Measurements from ENCODE around the gene PTPRG.
A peak's percentile ranks its signal among the peaks of the same experiment; 100 is the strongest.

PTPRG gene

DNA sequence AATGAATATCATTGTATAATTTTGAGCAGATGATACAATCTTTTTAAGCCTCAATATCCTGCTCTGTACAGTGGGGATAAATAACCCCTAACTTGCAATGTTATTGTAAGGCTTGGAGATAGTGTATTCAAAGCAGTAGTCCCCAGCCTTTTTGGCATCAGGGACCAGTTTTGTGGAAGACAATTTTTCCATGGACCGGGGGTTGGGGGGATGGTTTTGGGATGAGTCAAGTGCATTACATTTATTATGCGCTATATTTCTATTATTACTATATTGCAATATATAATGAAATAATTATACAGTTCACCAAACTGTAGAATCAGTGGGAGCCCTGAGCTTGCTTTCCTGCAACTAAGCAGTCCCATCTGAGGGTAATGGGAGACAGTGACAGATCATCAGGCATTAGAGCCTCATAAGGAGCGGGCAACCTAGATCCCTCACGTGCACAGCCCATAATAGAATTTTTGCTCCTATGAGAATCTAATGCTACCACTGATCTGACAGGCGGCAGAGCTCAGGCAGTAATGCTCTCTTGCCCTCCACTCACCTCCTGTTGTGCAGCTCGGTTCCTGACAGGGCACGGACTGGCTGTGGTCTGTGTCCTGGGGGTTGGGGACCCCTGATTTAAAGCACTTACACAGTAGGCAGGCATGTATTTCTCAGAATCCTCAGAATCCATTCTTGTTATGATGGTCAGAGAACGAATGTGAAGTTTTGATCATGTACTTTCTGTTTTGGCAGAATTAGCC, 102.2 kb downstream of the PTPRG start:
- no peak for DNase-seq

DNA sequence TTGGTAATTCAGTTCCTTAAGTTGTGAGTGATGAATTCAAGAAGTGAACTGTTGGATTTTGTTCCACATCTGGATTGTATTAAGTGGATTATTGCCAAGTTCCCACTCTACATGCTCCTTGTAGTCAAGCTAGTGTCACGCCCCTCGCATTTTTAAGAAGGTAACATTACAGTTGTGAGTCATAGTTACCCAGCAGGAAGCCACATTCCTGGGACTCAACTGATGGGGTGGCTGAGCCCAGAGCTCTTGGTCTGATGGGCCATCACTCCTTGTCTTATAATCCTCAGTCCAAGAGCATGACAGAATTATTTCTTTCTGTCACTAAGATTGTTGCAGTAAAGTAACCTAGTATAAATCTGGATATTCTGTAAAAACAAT, 102.7 kb downstream of the PTPRG start:
- DNase-seq = no peak

DNA sequence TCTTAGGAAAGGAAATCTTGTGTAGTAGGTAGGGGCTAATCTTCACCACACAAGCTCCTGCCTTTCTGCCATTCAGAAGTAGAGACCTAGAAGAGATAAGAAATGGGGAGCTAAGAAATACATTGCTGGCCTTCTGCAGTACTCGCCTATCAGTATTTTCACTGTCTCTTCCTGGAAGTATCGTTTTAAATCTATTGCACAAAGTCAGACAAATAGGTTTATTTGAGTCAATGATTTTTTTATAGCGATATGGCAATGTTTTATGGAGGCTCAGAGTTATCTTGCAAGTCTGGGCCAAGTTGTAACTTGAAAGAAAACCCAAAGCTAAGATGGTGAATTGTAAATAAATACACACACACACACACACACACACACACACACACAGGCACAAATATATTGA, 103.8 kb downstream of the PTPRG start:
- DNase-seq = no peak

DNA sequence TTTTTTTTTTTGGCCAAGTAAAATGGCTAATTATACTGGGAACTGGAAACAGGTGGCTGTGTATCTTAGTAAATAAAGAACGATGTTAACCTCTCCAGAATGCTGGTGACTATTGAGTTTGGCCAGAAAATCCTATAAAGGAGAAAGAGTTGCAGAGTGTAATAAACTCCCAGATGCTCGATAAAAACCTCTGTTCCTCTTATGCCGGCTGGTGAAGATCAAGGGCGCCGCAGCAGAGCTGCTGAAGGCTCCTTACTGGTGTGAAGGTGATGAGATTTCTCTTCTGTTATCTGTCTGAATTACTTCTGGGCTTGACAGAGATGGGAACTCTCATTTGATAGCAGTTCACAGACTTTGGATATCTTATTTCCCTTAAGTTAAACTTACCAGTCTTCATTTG, 104.6 kb downstream of the PTPRG start:
- no peak for DNase-seq

DNA sequence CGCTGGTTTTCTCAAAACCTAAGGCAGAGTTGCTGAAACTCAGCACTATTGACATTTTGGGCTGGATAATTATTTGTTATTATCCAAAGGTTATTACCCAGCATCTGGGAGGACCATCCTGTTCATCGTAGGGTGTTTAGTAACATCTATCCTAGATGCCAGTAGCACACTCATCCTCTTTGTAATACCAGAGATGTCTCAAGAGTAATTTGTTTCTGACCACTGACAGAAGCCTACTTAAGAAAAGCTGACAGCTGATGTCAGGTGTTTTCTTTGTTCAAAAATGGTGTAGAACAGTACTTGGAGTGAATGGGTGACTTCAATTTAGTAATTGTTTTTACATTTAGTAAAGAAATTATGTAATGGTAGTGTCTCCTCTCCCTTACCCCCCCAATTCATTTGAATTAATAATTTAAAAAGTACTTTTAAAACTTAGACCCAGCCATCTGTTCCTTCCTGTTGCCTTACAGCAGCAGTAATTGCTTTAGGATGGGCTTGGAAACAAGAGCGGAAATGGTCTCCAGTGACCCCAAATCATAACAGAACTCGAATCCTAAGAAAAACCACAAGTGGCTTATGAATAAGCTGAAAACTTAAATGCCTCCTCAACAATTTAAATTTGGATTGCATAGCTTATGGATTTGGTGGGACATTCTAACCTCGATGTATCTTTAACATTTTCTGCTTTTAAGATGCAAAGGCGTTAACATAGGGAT, 105.4 kb downstream of the PTPRG start:
- DNase-seq = peak; percentile 50

DNA sequence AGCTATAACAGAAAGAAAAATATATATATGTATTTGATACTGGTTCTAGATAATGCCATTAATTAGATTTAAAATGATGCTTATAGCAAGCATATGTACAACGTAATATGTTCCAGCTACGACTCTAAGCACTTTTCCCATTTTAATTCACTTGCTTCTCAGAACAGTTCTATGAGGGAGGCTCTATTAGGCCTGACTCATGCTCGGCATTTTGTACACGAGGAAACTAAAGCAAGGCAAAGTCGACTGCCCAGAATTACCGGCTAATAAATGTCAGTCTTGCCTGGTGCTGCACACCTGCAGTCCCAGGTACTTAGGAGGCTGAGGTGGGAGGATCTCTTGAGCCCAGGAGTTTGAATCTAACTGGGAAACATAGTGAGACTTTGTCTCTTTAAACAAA, 106.0 kb downstream of the PTPRG start:
- DNase-seq = no peak

DNA sequence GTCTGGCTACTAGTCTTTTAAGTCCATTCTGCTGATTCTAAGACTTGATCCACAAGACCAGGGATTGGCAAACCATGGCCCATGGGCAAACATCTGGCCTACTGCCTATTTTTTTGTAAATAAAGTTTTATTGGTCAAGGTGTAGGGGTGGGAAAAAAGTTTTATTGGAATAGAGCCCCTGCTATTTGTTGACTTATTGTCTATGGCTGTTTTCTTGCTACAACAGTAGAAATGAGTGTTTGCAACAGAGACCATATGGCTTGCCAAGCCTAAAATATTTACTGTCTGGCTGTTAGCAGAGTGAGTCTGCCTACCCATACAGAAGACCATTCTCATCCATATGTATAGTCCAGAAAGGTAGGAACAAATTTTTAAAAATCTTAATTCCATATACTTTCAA, 106.4 kb downstream of the PTPRG start:
- no peak for DNase-seq

DNA sequence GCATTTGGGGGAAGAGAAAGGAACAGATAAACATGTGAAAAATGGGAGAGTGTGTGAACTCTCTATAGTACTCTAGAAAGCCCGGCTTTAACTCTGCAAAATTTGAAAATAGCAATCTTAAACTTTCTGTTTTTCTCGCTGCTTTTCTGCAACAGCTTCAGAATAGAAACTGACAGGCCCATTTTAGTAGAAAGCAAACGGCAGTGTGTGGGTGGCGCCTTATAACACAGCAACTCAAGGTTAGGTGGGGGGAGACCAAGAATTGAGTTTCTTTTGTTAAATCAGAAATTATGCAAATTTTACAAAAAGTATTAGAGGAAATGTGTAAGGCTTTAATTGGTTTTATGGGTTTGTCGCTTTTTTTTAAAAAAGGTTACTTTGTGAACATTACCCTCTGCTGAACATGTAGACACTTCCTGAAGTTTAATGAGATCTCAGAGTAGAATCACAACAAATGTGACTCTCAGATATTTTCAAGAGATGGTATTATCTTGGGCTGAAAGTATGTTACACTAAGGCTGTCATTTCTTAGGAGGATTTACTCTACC, 107.0 kb downstream of the PTPRG start:
- no peak for DNase-seq

DNA sequence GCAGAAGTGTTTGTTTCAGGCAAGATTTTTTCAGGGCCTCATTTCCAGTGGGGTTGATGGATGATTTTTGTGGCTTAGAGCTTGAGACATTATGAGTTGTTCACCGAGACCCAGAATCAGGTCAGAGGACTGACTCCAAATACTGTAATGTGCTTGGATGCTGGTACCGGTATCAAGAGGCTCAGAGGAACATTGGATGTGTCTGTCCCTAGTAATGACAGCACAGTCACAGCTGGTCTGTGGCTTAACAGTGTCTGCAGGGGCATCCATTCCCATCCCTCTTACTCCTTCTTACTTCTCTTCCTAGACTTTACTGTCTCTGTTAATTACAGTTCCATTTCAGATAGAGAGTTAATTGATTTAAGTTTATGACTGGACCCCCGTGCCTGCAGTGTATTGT, 107.8 kb downstream of the PTPRG start:
- no peak for DNase-seq

DNA sequence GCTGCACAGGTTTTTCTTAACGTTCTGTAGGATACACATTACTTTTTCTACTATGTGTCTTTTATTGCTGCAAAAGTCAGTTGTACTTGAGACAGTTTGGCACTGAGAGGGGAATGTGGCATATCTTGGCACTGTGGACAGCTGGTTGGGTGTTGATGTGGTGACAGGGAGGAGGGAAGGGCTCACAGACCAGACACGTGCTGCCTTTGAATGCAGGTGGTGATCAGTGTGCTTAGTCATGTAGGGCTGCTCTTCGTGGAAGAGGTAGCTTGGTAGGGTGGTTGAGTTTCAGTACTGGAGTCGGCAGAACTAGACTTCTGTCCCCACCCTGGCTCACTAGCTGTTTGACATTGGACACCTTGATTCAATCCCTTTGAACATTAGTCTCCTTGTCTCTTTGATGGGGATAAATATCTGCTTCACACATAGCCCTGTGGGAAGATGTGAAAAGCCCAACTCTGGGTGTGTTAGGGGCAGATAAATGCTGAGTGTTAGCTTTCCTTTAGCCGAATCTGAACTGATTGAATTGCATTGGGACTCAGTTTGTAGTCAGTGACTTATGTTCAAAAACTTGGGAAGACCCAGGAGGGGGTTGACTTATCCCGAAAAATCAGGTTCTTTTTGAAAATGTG, 108.4 kb downstream of the PTPRG start:
- DNase-seq = no peak

DNA sequence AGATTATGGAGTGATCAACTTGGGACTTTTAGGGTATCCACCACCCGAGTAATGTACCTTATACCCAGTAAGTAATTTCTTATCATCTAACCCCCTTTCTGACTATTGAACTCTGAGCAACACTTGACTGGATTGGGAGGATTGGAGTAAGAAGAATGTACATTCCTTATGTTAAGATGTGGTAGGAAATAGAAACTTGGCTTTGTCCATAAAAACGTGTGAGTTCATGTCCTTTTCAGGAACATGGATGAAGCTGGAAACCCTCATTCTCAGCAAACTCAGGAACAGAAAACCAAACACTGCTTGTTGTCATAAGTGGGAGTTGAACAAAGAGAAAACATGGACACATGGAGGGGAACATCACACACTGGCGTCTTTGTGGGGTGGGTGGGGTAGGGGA, 112.3 kb downstream of the PTPRG start:
- DNase-seq = no peak

DNA sequence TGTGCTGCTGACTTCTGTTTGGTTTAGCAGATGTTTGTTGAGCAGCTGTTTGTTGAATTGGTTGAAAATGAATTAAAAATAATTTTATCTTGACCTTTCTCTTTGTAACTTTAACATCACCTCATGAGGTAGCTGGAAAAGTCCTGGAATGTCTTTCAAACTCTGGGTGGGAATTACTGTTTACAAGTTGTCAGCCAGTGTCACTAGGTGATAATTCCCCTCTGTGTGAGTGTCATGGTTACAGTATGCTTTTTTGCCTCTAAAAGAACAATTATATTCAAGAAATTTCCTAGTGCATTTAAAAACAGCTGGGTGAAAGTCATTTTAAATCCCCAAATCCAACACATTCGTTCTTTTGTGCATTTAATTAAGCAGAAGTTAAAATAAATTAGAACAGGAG, 113.2 kb downstream of the PTPRG start:
- DNase-seq = peak; percentile 4

DNA sequence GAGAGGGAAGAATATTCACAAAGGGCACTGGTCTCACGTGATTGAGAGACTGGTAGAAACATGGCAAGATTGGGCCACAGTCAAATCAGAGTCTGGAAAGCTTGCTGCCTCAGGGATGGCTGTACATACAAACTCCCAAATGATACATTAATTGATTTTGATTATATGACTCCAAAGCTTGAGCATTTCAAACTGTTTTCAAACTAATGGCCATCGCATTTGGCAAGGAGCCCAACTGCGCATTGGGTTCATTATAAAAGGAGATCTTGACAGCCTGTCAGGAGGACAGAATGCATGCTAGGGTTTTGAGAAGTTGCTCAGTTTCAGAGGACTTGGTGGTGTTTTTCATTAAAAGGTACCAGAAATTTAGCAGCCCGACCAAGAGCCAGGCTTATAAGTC, 117.7 kb downstream of the PTPRG start:
- DNase-seq = no peak

DNA sequence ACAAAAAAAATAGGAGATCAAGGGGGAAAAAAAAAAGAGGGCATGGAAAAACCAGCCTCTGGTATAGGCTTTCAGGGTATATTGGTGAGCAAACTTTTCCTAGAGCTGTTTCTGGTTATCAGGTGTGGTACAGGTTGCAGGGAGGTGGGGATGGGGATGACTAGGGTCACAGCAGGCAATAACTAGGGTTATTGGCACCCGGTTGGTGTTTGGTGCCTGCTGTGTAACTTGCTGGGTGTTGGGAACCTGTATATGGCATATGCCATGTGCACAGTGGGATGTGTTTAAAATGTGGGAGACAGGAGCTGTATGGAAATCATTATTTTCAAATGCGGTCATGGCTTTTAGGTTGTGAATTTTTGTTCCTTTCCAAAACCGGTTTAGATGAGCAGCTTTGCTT, 119.2 kb downstream of the PTPRG start:
- peak; percentile 39 for DNase-seq

DNA sequence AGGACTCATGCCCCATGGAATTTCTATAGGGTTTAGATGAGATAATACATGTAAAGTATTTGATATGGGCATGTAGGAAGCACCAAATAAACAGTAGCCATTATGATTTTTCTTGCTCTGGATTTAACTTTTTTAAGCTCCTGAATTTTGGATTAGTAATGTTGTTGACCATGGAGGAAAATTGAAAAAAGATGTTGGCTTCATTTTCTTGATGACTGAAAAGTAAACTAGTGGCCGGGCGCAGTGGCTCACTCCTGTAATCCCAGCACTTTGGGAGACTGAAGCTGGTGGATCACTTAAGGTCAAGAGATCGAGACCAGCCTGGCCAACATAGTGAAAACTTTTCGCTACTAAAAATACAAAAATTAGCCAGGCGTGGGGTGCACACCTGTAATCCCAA, 120.3 kb downstream of the PTPRG start:
- DNase-seq = no peak

DNA sequence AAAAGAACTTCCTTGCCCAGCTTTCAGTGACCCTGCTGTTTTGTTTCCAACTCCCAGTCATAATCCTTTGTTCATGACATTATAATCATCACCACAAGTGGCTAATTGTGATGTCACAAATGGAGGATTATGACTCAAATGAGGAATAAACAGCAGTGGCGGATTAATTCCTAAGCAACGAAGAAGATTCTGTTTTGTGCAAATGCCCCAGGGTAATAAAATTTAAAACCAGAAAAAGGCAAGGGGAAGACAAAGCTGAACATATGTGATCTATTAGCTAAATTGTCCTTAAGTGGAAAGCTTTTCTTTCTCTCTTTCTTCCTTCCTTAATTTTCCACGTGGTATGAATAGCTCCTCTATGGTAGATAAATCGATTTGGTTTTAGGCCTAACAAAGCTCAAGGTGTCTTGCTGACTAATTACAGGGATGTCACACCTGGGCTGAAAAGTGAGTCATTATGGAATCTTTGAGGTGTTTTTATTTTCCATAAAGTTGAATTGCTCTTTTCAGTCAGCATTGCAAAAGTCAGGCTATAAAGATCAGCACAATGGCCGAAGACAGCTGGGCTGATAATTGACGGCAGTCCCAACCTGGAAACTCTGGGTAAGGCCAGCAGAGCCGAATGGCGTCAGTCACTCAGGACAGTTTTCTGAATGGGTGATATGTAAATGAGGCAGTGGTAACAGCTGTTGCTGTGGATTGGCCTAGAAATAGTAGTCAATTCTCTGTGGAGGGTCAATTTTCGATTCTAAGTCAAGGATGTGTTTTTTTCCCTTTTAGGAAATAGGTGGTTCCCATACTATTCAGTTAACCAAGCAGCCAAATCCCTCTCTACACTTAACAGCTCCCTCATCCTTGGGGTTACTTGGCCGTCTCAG, 121.5 kb downstream of the PTPRG start:
- DNase-seq = peak; percentile 88

DNA sequence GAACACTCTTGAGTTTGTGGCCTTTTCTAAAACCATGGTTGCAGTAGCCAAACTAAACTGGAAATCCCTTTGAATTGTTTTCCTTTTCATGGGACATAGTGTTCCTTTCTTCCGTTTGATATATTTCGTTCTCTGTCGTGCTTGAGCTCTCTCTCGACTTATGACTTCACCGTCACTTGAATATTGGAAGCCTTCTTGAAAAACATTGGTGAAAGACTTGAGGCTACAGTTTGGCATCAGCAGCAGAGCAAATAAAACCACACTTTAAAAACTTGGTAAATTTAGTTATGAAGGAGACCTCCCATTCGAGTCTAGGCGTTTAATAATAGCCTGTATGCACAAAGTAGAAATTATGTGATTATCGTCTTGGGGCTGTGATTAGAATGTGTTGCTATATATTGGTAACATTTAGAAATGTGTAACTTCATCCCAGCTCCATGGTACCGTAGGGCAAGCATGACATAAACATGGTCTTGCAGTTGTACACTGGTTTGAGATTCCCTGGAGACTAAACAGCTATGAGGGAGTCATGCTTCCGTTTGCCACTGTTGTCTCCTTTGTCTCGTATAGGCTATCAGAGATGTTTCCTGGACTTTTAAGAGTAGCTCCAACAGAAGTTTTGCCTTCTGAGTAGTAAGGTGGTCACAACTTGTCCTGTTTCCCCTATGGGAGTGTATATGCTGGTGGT, 122.3 kb downstream of the PTPRG start:
- DNase-seq = no peak

DNA sequence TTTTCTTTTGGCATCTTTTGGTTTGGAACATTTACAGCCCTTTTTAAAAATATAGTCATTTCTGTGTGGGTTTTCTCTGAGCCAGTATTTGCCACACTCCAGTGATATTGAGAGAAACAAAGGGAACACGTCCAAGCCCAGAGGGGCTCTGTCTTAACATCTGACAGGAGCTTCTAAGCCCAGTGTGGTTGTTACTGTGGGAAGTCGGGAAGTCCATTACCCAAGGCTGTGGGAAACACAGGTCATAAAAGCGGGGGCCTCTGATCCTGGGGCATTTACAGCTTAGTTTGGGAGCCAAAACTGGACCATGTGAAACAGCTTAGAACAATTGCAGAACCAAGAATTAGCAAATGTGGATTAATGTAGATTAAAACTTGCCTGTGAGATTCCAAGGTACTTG, 123.0 kb downstream of the PTPRG start:
- DNase-seq = no peak

DNA sequence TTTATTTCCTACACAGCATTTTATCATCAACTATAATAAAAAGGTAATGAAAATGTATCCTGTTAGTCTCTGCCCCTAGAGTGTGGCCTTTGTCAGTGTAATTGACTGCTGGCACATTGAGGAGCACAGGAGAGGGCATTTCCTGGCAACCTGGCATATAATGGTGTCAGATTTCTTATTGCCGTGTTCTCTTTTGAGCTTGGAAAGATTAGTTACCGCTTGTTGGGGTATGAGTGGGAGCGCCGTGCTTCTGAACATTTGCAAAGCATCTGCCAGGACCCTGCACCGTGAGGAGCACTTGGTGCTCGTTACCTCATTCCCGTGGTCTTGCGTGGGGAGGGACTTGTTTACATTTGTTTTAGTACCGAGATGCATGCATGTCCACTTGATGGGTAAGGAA, 124.4 kb downstream of the PTPRG start:
- peak; percentile 56 for DNase-seq

DNA sequence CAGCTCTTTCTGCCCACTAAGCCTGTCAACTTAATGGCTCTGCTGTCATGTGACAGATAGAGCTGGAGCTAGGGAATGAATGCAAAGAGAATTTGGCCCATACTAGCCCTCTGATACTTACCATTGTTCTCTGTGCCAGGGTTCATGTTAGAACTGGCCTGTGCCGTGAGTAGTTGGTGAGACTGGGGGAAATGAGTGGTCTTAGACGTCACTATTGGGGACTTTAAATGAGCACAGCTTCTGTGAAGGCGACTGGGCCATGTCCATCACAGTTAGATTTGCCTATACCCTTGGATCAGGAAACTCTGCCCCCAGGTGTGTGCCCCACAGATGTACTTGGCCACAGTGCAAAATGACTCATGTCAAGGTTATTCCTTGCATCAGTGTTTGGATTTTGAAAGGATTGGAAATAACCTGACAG, 124.9 kb downstream of the PTPRG start:
- DNase-seq = no peak

DNA sequence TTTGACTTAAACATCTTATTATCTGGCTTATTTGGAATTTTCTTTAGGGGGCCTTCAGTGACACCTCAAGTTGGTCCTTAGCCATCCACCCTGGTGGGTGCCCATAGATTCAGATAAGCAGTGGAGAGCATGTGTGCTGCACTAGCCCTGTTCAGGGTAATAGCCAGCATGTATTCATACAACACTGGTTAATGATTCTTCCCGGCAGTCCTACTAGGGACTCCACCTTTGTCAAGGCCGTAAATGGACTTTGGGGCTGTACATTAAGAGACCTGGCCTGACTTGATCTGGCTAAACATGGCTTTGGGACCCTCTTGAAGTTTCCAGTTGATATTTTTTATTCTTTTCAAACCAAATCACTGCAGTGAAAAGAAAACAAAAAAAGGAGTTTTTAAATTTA, 125.8 kb downstream of the PTPRG start:
- no peak for DNase-seq

DNA sequence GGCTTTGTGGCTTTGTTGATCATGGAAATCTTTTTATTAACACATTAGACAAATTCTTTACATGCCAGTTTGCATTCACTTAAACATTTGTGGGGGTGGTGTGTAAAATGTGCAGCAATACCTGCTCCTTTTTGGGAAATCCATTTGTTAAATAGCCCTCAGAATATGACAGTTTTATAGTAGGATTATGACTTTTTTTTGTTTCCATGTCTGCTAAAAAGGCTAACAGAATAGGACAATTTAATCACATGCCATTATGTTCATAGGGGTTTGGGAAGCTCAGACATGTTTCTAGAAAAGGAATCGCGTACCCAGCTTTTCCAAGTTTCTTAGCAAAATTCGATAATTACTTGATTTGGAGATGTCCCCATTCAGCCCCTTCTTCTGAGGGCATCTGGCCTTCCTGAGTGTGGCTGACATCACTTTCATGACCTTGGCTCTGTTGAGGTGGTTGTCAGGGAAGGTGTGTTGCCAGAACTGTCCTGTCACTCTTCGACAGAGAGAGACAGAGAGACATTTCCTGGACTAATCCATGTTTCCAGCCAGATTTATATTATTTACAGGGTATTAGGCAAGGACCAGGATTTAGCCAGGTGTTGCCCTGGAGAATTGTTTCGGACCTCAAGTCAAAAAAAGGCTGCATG, 126.4 kb downstream of the PTPRG start:
- no peak for DNase-seq

Measured in NCI-H146 (cell line).